Mesodermal cell (in vitro differentiated cells): Measurements from ENCODE around the gene EFNA4.

Experiments
- H3K27ac ChIP-seq: 2 replicates; pipeline ENCODE4 v1.7.0; 2013; ENCODE audit warnings: mild to moderate bottlenecking, low read depth, low read length, moderate library complexity; ENCODE audit not compliant: severe bottlenecking
- H3K36me3 ChIP-seq: 2 replicates; pipeline ENCODE4 v1.7.1; 2013; ENCODE audit warnings: mild to moderate bottlenecking, low read length, moderate library complexity; ENCODE audit not compliant: control insufficient read depth, insufficient read depth
- H3K4me1 ChIP-seq: one replicate; pipeline ENCODE4 v1.7.1; 2013; ENCODE audit warnings: mild to moderate bottlenecking, low read length; ENCODE audit not compliant: insufficient read depth, control insufficient read depth, poor library complexity, severe bottlenecking
- H3K4me3 ChIP-seq: 2 replicates; pipeline ENCODE4 v1.7.0; 2013; ENCODE audit warnings: low read length, control low read depth, mild to moderate bottlenecking; ENCODE audit not compliant: insufficient read depth, poor library complexity, severe bottlenecking; ENCODE audit errors: extremely low read depth
- H3K9me3 ChIP-seq: 2 replicates; pipeline ENCODE4 v1.7.1; 2013; ENCODE audit warnings: mild to moderate bottlenecking, low read length, moderate library complexity; ENCODE audit not compliant: control insufficient read depth
- WGBS, 2 experiments: methylation state at CpG; one replicate each; pipeline ENCODE4 v1.1.5; 2013; ENCODE audit warnings: missing lambda C conversion rate in 2 of 2; ENCODE audit not compliant: insufficient coverage in 2 of 2; 5-methylcytosine and 5-hydroxymethylcytosine counted together

Gene EFNA4

GRCh38 chr1:155053531-155054105 is 9.9 kb upstream of the EFNA4 start:
- H3K9me3 ChIP-seq: no peaks in the 10 kb centered on the region
- no peak overlapping the region for H3K27ac ChIP-seq
- peaks cover 26% of the 10 kb centered on the region for H3K36me3 ChIP-seq
- H3K4me1 ChIP-seq: peaks cover 18% of the 10 kb centered on the region
- 84 to 90% methylated on average over 4 to 7 of the region's 7 CpGs for WGBS, 2 experiments
- H3K4me3 ChIP-seq: no peak overlapping the region

GRCh38 chr1:155057104-155057503 is 6.4 kb upstream of the EFNA4 start:
- peaks cover 33% of the 10 kb centered on the region for H3K36me3 ChIP-seq
- no peak overlapping the region for H3K27ac ChIP-seq
- no peak overlapping the region for H3K4me3 ChIP-seq
- peaks cover 9% of the 10 kb centered on the region for H3K4me1 ChIP-seq
- 96% methylated on average over 7 to 8 of the region's 8 CpGs for WGBS, 2 experiments
- no peaks in the 10 kb centered on the region for H3K9me3 ChIP-seq

GRCh38 chr1:155057788-155058211 is 5.7 kb upstream of the EFNA4 start:
- 94% methylated on average over 10 to 13 of the region's 13 CpGs for WGBS, 2 experiments
- Histone ChIP-seq H3K4me1 (peaks cover 6% of the 10 kb centered on the region), H3K9me3 (no peaks in the 10 kb centered on the region), H3K36me3 (peaks cover 33% of the 10 kb centered on the region), H3K27ac (no peak overlapping the region), H3K4me3 (no peak overlapping the region)

- Histone ChIP-seq H3K27ac (no peak overlapping the region), H3K36me3 (peaks cover 29% of the 10 kb centered on the region), H3K4me3 (no peak overlapping the region), H3K4me1 (peaks cover 10% of the 10 kb centered on the region), H3K9me3 (no peaks in the 10 kb centered on the region)
- 90 to 95% methylated on average over 6 to 7 of the region's 8 CpGs for WGBS, 2 experiments
Measured at GRCh38 chr1:155060736-155061135, 2.8 kb upstream of the EFNA4 start.

- Histone ChIP-seq H3K9me3 (no peaks in the 10 kb centered on the region), H3K36me3 (peaks cover 28% of the 10 kb centered on the region), H3K4me1 (peaks cover 14% of the 10 kb centered on the region), H3K27ac (no peak overlapping the region), H3K4me3 (no peak overlapping the region)
- 16 to 37% methylated on average over 12 of the region's 21 CpGs for WGBS, 2 experiments
Measured at GRCh38 chr1:155061381-155062150, 2.0 kb upstream of the EFNA4 start.

GRCh38 chr1:155062151-155062686 is 1.3 kb upstream of the EFNA4 start:
- Histone ChIP-seq H3K9me3 (no peaks in the 10 kb centered on the region), H3K4me1 (peaks cover 14% of the 10 kb centered on the region), H3K27ac (no peak overlapping the region), H3K4me3 (no peak overlapping the region), H3K36me3 (peaks cover 32% of the 10 kb centered on the region)
- WGBS, 2 experiments: 4 to 6% methylated on average over 21 to 24 of the region's 29 CpGs

GRCh38 chr1:155062702-155063411 is 683 bp upstream of the EFNA4 start:
- Histone ChIP-seq H3K4me3 (peak overlapping the region; percentile 95), H3K4me1 (peaks cover 14% of the 10 kb centered on the region), H3K27ac (no peak overlapping the region), H3K9me3 (no peaks in the 10 kb centered on the region), H3K36me3 (peaks cover 31% of the 10 kb centered on the region)
- WGBS, 2 experiments: 3% methylated on average over 42 to 45 of the region's 46 CpGs

GRCh38 chr1:155064111-155064831 is 731 bp downstream of the EFNA4 start:
- peaks cover 32% of the 10 kb centered on the region for H3K36me3 ChIP-seq
- H3K4me3 ChIP-seq: peak overlapping the region; percentile 95
- H3K4me1 ChIP-seq: peaks cover 25% of the 10 kb centered on the region
- H3K9me3 ChIP-seq: no peaks in the 10 kb centered on the region
- 0 to 1% methylated on average over 8 to 11 of the region's 14 CpGs for WGBS, 2 experiments
- H3K27ac ChIP-seq: peak overlapping the region; percentile 95

- WGBS, 2 experiments: 74 to 82% methylated on average over 2 to 4 of the region's 5 CpGs
- peaks cover 30% of the 10 kb centered on the region for H3K4me1 ChIP-seq
- no peak overlapping the region for H3K27ac ChIP-seq
- H3K4me3 ChIP-seq: peak overlapping the region; percentile 95
- H3K9me3 ChIP-seq: no peaks in the 10 kb centered on the region
- peaks cover 34% of the 10 kb centered on the region for H3K36me3 ChIP-seq
Measured at GRCh38 chr1:155064832-155065429, 1.4 kb downstream of the EFNA4 start.

GRCh38 chr1:155066777-155067176 is 3.2 kb downstream of the EFNA4 start:
- H3K36me3 ChIP-seq: peaks cover 34% of the 10 kb centered on the region
- H3K4me1 ChIP-seq: peaks cover 47% of the 10 kb centered on the region
- no peaks in the 10 kb centered on the region for H3K9me3 ChIP-seq
- H3K4me3 ChIP-seq: no peak overlapping the region
- H3K27ac ChIP-seq: no peak overlapping the region
- 89 to 98% methylated on average over 7 to 8 of the region's 8 CpGs for WGBS, 2 experiments
